Measurements from ENCODE around the gene POU3F4.

Gene POU3F4

DNA sequence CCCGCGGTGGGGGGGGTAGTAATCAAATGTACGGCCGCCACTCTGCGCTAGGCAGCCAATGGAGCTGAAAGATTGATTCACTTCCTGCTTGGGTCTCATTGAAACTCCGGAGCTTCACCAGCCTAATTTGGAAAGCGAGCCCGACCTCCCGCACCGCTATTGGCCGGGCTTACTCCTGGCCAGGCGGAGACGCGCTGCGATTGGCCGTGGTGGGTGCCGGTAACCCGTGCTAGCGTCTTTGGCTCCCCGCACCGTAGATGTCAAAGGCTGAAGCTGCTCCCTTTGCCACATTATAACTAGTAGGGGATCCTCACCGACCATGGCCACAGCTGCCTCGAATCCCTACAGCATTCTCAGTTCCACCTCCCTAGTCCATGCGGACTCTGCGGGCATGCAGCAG, at the start of gene POU3F4:
TSS of gene POU3F4 (plus strand) at position 285 of the 400 bp plus-strand sequence. CDS start at position 320, 35 bp downstream.
- no peak for DNase-seq (ENCODE audit: low read depth)
- TF ChIP-seq, protein P1, sequence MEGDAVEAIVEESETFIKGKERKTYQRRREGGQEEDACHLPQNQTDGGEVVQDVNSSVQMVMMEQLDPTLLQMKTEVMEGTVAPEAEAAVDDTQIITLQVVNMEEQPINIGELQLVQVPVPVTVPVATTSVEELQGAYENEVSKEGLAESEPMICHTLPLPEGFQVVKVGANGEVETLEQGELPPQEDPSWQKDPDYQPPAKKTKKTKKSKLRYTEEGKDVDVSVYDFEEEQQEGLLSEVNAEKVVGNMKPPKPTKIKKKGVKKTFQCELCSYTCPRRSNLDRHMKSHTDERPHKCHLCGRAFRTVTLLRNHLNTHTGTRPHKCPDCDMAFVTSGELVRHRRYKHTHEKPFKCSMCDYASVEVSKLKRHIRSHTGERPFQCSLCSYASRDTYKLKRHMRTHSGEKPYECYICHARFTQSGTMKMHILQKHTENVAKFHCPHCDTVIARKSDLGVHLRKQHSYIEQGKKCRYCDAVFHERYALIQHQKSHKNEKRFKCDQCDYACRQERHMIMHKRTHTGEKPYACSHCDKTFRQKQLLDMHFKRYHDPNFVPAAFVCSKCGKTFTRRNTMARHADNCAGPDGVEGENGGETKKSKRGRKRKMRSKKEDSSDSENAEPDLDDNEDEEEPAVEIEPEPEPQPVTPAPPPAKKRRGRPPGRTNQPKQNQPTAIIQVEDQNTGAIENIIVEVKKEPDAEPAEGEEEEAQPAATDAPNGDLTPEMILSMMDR (conservative IDR thresholded peaks at IDR 0.05; ENCODE audit: low read depth, low read length) = no peak
- H3K4me3 ChIP-seq (ENCODE audit: low read depth, low read length) = no peak within 1 kb of the TSS

GRCh38 chrX:83469551-83469950, 38.5 kb upstream of the POU3F4 start:
- DNase-seq (ENCODE audit: low read depth) = peak; percentile 0
- no peak overlapping the region for H3K4me3 ChIP-seq (ENCODE audit: low read depth, low read length)
- TF ChIP-seq, protein P1 (conservative IDR thresholded peaks at IDR 0.05; ENCODE audit: low read depth, low read length) = no peak

GRCh38 chrX:83495898-83496297, 12.2 kb upstream of the POU3F4 start:
- no peak overlapping the region for H3K4me3 ChIP-seq (ENCODE audit: low read depth, low read length)
- DNase-seq (ENCODE audit: low read depth) = no peak
- TF ChIP-seq, protein P1 (conservative IDR thresholded peaks at IDR 0.05; ENCODE audit: low read depth, low read length) = no peak

- no peak for DNase-seq (ENCODE audit: low read depth)
- no peak overlapping the region for H3K4me3 ChIP-seq (ENCODE audit: low read depth, low read length)
- TF ChIP-seq, protein P1 (conservative IDR thresholded peaks at IDR 0.05; ENCODE audit: low read depth, low read length) = no peak
Observed at GRCh38 chrX:83501003-83501402, 7.1 kb upstream of the POU3F4 start.

GRCh38 chrX:83501530-83501929, 6.6 kb upstream of the POU3F4 start:
- no peak for DNase-seq (ENCODE audit: low read depth)
- no peak overlapping the region for H3K4me3 ChIP-seq (ENCODE audit: low read depth, low read length)
- TF ChIP-seq, protein P1 (conservative IDR thresholded peaks at IDR 0.05; ENCODE audit: low read depth, low read length) = no peak

DNA sequence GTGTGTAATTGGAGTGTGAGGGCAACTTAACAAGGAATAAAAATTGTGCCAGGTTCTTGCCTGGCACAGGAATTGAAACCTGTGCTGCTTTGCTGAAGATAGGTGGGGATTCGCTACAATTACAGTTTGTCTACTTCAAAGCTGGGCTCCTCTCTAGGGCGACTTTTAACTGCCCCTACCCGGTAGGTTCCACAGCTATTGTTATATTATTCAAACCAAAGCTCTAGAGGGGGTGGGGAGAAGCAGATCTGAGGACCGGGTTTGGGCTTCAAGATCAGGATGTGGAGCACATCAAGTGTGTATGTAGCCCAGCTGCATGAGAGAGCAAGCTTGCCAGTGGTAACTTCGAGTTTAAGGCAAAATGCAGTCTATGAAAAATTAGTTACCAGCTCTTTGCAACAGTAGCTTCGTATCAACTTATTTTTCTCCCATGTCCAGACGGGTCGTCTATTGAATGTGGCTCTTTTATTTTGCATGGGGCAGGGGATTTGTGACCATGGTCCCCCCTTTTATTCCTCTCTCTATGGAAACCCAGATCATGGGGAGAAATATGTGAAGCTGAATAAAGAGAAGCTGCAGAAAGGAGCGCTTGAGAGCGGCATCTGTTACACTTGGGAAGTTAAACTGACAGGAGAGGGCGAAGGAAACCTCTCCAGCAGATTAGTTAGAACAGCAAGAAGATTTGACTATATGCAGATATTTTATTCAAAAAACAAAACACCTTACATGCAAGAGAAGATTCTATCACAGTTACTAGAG, 3.2 kb upstream of the POU3F4 start:
- no peak overlapping the region for H3K4me3 ChIP-seq (ENCODE audit: low read depth, low read length)
- TF ChIP-seq, protein P1 (conservative IDR thresholded peaks at IDR 0.05; ENCODE audit: low read depth, low read length) = no peak
- DNase-seq (ENCODE audit: low read depth) = no peak

Measured in choroid plexus epithelial cell (primary cell).